GM12878 (cell line): ENCODE measurements around the gene PLAC9. TPM values are rescaled to one million over a fixed set of nuclear protein-coding genes. Genes with fewer than 3 reads are reported as not detected.

Experiments used
- ATAC-seq: fragments of 200-7000 bp; cut with Tn5 transposase; 3 replicates; pipeline ENCODE4 v1.9.1; 2020; ENCODE audit warnings: mild to moderate bottlenecking, moderate library complexity
- BruUV-seq: library from RNA; stranded (reverse); fragments of 400-500 nt; replicated peaks from 2 replicates; lab custom pipeline; 2021; lab: Mats Ljungman, UMichigan
- CTCF ChIA-PET: fragments of 300-600 bp; sonication (Branson Sonifier 250); formaldehyde crosslinking; extraction: SDS; loops from one replicate; lab custom pipeline; 2021; ENCODE audit warnings: inconsistent platforms; lab: Yijun Ruan, JAX
- POLR2A ChIA-PET: fragments of 350-600 bp; formaldehyde crosslinking; extraction: SDS; loops from one replicate; lab custom pipeline; 2021; ENCODE audit warnings: inconsistent platforms; lab: Charles Lee
- RAD21 ChIA-PET: fragments of 300-600 bp; sonication (Branson Sonifier 250); formaldehyde crosslinking; loops from one replicate; lab custom pipeline; 2023; ENCODE audit warnings: antibody characterized with exemption; ENCODE audit not compliant: unreplicated experiment; lab: Charles Lee
- SMC1A ChIA-PET: fragments of 300-600 bp; sonication (Branson Sonifier 250); formaldehyde crosslinking; loops from one replicate; lab custom pipeline; 2023; ENCODE audit not compliant: unreplicated experiment, uncharacterized antibody; lab: Charles Lee
- DNase-seq: peaks from one replicate; pipeline ENCODE4 v3.0.0-alpha.2; 2011; ENCODE audit warnings: low read depth, low spot score
- FAIRE-seq: peaks from 3 replicates; lab custom pipeline; 2011; peaks lifted over from hg19 to GRCh38; lab: Jason Lieb, UNC
- H2AFZ ChIP-seq: 2 replicates; pipeline ENCODE4 v1.6.0; 2011; ENCODE audit warnings: low read depth, low read length, control low read depth; ENCODE audit not compliant: control insufficient read depth
- H3K27ac ChIP-seq: 2 replicates; pipeline ENCODE4 v1.5.1; 2011; ENCODE audit warnings: control low read depth; ENCODE audit not compliant: control insufficient read depth, insufficient read depth
- H3K27me3 ChIP-seq, 2 experiments: replicated peaks in 1 of 2; 2 replicates each; pipeline versions ENCODE4 v1.6.0 to v1.6.1; 2011; ENCODE audit warnings: low read length in 1 of 2; ENCODE audit not compliant: control insufficient read depth in 2 of 2, insufficient read depth in 2 of 2
- H3K36me3 ChIP-seq, 2 experiments: 2 replicates each; pipeline ENCODE4 v1.5.1; 2011; ENCODE audit warnings: low read length in 1 of 2; ENCODE audit not compliant: control insufficient read depth in 2 of 2, insufficient read depth in 2 of 2
- H3K4me1 ChIP-seq: 2 replicates; pipeline ENCODE4 v1.6.1; 2011; ENCODE audit warnings: mild to moderate bottlenecking, low read length, moderate library complexity, mixed read lengths; ENCODE audit not compliant: control insufficient read depth, insufficient read depth
- H3K4me2 ChIP-seq: 2 replicates; pipeline ENCODE4 v1.6.0; 2011; ENCODE audit warnings: control low read depth; ENCODE audit not compliant: control insufficient read depth, insufficient read depth
- H3K4me3 ChIP-seq: fragments of 200-600 bp; sonication (generic); 2 replicates; pipeline ENCODE4 v1.5.1; 2016
- H3K79me2 ChIP-seq: 2 replicates; pipeline ENCODE4 v1.6.0; 2011; ENCODE audit warnings: low read length; ENCODE audit not compliant: control insufficient read depth, insufficient read depth
- H3K9ac ChIP-seq: 2 replicates; pipeline ENCODE4 v1.8.0; 2011; ENCODE audit warnings: low read length, control low read depth, mixed read lengths; ENCODE audit not compliant: control insufficient read depth, insufficient read depth
- H3K9me3 ChIP-seq: replicated peaks from 3 replicates; pipeline ENCODE4 v1.5.1; 2011; ENCODE audit warnings: mild to moderate bottlenecking, low read length; ENCODE audit not compliant: control insufficient read depth, insufficient read depth
- H4K20me1 ChIP-seq: 2 replicates; pipeline ENCODE4 v1.6.0; 2011; ENCODE audit not compliant: control insufficient read depth, insufficient read depth
- SIX5 ChIP-seq: IDR thresholded peaks from 2 replicates; pipeline ENCODE4 v1.6.1; 2011; ENCODE audit warnings: mild to moderate bottlenecking, low read depth, low read length, moderate library complexity; ENCODE audit not compliant: severe bottlenecking
- SMAD1 ChIP-seq: fragments of 450-650 bp; IDR thresholded peaks from 2 replicates; pipeline ENCODE4 v1.6.1; 2018; ENCODE audit warnings: mild to moderate bottlenecking, low read depth; ENCODE audit not compliant: partially characterized antibody
- SP1 ChIP-seq: IDR thresholded peaks from one replicate; pipeline ENCODE4 v1.6.1; 2011; ENCODE audit warnings: low read depth, low read length
- TARDBP ChIP-seq: IDR thresholded peaks from 2 replicates; pipeline ENCODE4 v1.6.1; 2016; ENCODE audit warnings: borderline replicate concordance
- ZNF24 ChIP-seq: fragments of 450-650 bp; IDR thresholded peaks from 2 replicates; pipeline ENCODE4 v1.6.1; 2017; ENCODE audit warnings: antibody characterized with exemption, mild to moderate bottlenecking
- ZNF274 ChIP-seq: IDR thresholded peaks from one replicate; pipeline ENCODE4 v1.8.0; 2011; ENCODE audit not compliant: insufficient read length, insufficient read depth
- WGBS: methylation state at CpG from one replicate; pipeline ENCODE4 v1.1.6; 2016; ENCODE audit warnings: low lambda C conversion rate; ENCODE audit not compliant: insufficient replicate concordance, insufficient coverage; ENCODE audit errors: missing lambda C conversion rate; 5-methylcytosine and 5-hydroxymethylcytosine counted together
- in situ Hi-C: fragments of 300-500 bp; cut with MboI; formaldehyde crosslinking; loops from 9 replicates; pipeline ENCODE4 v1.14.3; 2018; ENCODE audit warnings: mixed read lengths
- intact Hi-C: fragments of 100-400 bp; cut with micrococcal nuclease; formaldehyde crosslinking; loops from one replicate; pipeline ENCODE4 v1.14.2; 2022; ENCODE audit not compliant: unreplicated experiment
- polyA plus RNA-seq, 11 experiments: library from polyadenylated mRNA; depleted of rRNA in 4 of 11; unstranded in 6 of 11; stranded (reverse) in 5 of 11; fragments of >200 nt; fragmentation: Nextera tagmentation in 4 of 11; fragmentation: Illumina TruSeq in 1 of 11; extraction: Ambion mirVana in 4 of 11; extraction: Trizol in 1 of 11; gene quantifications; 1 replicate in 1 of 11; 2 replicates in 10 of 11; pipeline versions ENCODE4 v1.2.1 to v1.2.3, GENCODE V29; 2011 to 2016; ENCODE audit warnings: inconsistent platforms in 2 of 11, missing spikeins in 2 of 11, low read depth in 1 of 11
- total RNA-seq, 4 experiments: library from RNA; depleted of rRNA in 3 of 4; stranded (reverse); fragments of >200 nt in 3 of 4; fragmentation: Illumina TruSeq in 1 of 4; extraction: Trizol in 1 of 4; gene quantifications; 2 replicates each; pipeline versions ENCODE4 v1.2.1 to v1.2.3, GENCODE V29; 2013 to 2021
- TF ChIP-seq, protein P1 (sequence below): IDR thresholded peaks from 2 replicates; pipeline ENCODE4 v1.6.1; 2011; ENCODE audit warnings: mild to moderate bottlenecking, low read depth, low read length, moderate library complexity; ENCODE audit not compliant: insufficient replicate concordance
- TF ChIP-seq, protein P2 (sequence below): fragments of 450-650 bp; IDR thresholded peaks from 2 replicates; pipeline ENCODE4 v1.6.1; 2018; ENCODE audit warnings: mild to moderate bottlenecking, low read depth, moderate library complexity; ENCODE audit not compliant: partially characterized antibody

The PLAC9 gene
- total and polyA plus RNA-seq, 10 of the 15 experiments (the other 5 are each of a cell fraction or from before 2014, with no cell fraction given): not detected

DNA sequence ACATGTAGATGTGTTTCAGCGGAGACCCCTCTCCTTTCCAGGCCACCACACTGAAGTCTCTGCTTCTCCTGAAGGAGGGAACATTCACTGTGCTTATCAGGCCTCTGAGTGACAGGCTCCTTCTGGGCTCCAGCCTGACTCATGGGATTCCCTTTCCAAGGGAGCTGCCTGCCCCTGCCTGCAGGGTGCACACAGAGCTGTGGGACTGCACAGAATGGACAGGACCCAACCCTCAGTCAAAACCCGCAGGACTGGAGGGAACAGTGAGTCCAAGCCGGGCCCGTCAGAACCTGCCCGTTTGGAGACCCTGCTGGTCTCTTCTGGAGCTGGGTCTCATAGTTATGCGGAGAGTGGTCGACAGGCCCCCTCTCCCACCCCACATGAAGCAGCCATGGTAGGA lies 32.6 kb downstream of the PLAC9 start:
- Histone ChIP-seq H3K9me3 (no peaks in the 10 kb centered on the region), H3K27ac (no peak overlapping the region), H3K9ac (no peak overlapping the region), H2AFZ (no peak overlapping the region), H3K4me2 (no peak overlapping the region), H3K4me3 (no peak overlapping the region), H3K79me2 (no peaks in the 10 kb centered on the region), H3K4me1 (no peaks in the 10 kb centered on the region), H4K20me1 (no peaks in the 10 kb centered on the region), H3K27me3 (no peaks in the 10 kb centered on the region)
- WGBS: 90% methylated on average over 6 of the region's 7 CpGs
- DNase-seq: no peak
- ChIA-PET RAD21 (interaction anchor here (2.2 kb wide), 1 partner anchor 57 kb away, joined by 7 read pairs; no protein-coding TSS in a partner anchor), CTCF (interaction anchor here (0.7 to 7.5 kb wide), 3 partner anchors 15 to 56 kb away, joined by 3 to 41 read pairs (median 8); no protein-coding TSS in a partner anchor), POLR2A (interaction anchor here (0.7 kb wide), 1 partner anchor 22 kb away, joined by 5 read pairs; no protein-coding TSS in a partner anchor), SMC1A (interaction anchor here (0.7 kb wide), 1 partner anchor 14 kb away, joined by 4 read pairs; no protein-coding TSS in a partner anchor)
- ATAC-seq: no peak
- in situ Hi-C loops (no loop called here), intact Hi-C loops (no loop called here)
- no peak for FAIRE-seq
- no TSS peak for BruUV-seq
- TF ChIP-seq SMAD1 (no peak), ZNF24 (no peak), ZNF274 (no peak), SIX5 (no peak), SP1 (no peak), TARDBP (no peak)
- TF ChIP-seq, protein P1, sequence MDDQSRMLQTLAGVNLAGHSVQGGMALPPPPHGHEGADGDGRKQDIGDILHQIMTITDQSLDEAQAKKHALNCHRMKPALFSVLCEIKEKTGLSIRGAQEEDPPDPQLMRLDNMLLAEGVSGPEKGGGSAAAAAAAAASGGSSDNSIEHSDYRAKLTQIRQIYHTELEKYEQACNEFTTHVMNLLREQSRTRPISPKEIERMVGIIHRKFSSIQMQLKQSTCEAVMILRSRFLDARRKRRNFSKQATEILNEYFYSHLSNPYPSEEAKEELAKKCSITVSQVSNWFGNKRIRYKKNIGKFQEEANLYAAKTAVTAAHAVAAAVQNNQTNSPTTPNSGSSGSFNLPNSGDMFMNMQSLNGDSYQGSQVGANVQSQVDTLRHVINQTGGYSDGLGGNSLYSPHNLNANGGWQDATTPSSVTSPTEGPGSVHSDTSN: no peak
- TF ChIP-seq, protein P2, sequence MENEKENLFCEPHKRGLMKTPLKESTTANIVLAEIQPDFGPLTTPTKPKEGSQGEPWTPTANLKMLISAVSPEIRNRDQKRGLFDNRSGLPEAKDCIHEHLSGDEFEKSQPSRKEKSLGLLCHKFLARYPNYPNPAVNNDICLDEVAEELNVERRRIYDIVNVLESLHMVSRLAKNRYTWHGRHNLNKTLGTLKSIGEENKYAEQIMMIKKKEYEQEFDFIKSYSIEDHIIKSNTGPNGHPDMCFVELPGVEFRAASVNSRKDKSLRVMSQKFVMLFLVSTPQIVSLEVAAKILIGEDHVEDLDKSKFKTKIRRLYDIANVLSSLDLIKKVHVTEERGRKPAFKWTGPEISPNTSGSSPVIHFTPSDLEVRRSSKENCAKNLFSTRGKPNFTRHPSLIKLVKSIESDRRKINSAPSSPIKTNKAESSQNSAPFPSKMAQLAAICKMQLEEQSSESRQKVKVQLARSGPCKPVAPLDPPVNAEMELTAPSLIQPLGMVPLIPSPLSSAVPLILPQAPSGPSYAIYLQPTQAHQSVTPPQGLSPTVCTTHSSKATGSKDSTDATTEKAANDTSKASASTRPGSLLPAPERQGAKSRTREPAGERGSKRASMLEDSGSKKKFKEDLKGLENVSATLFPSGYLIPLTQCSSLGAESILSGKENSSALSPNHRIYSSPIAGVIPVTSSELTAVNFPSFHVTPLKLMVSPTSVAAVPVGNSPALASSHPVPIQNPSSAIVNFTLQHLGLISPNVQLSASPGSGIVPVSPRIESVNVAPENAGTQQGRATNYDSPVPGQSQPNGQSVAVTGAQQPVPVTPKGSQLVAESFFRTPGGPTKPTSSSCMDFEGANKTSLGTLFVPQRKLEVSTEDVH: no peak
- TF ChIP-seq, all 136 proteins: peak for 0
- peaks cover 21 to 28% of the 10 kb centered on the region in 2 experiments for H3K36me3 ChIP-seq
